ENCODE data around the gene SLC26A2. TPM values are rescaled to one million over a fixed set of nuclear protein-coding genes. Genes with fewer than 3 reads are reported as not detected.

The SLC26A2 gene
- total and polyA plus RNA-seq, 7 donors, result 6.4 to 88.8 (median 12.1) TPM

DNA sequence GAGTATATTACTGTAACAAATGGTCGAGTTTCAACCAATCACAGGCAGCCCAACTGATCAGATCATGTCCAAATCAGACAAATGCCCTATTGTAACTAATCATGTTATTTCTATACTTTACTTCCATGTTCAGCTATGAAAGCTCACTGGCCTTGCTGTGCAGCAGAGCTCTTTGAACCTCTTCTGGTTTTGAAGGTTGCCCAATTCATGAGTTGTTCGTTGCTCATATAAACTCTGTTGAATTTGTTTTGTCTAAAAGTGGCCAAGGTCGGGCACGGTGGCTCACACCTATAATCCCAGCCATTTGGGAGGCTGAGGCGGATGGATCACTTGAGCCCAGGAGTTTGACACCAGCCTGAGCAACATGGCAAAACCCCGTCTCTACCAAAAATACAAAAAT, 37.6 kb upstream of the SLC26A2 start:
- intact Hi-C loops (cut with DNase I), result no loop called here
- 80 to 88% methylated on average over 6 of the region's 6 CpGs for WGBS, 2 donors
- TF ChIP-seq POLR2A (IDR thresholded peaks at IDR 0.05) (no peak), POLR2AphosphoS5 (IDR thresholded peaks at IDR 0.05) (no peak), EP300 (IDR thresholded peaks at IDR 0.05) (no peak)
- TF ChIP-seq, protein P1, sequence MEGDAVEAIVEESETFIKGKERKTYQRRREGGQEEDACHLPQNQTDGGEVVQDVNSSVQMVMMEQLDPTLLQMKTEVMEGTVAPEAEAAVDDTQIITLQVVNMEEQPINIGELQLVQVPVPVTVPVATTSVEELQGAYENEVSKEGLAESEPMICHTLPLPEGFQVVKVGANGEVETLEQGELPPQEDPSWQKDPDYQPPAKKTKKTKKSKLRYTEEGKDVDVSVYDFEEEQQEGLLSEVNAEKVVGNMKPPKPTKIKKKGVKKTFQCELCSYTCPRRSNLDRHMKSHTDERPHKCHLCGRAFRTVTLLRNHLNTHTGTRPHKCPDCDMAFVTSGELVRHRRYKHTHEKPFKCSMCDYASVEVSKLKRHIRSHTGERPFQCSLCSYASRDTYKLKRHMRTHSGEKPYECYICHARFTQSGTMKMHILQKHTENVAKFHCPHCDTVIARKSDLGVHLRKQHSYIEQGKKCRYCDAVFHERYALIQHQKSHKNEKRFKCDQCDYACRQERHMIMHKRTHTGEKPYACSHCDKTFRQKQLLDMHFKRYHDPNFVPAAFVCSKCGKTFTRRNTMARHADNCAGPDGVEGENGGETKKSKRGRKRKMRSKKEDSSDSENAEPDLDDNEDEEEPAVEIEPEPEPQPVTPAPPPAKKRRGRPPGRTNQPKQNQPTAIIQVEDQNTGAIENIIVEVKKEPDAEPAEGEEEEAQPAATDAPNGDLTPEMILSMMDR (IDR thresholded peaks at IDR 0.05), result no peak

GRCh38 chr5:149924486-149924885, 36.1 kb upstream of the SLC26A2 start:
- H3K27ac ChIP-seq, result no peak overlapping the region
- no peak overlapping the region for H3K4me3 ChIP-seq
- H3K4me1 ChIP-seq, result no peaks in the 10 kb centered on the region
- H3K9me3 ChIP-seq, result no peaks in the 10 kb centered on the region
- no peak for TF ChIP-seq EP300 (IDR thresholded peaks at IDR 0.05)
- H3K27me3 ChIP-seq, result no peaks in the 10 kb centered on the region
- DNase-seq, result no peak
- WGBS, 2 donors, result 82 to 84% methylated on average over 5 of the region's 5 CpGs
- no peaks in the 10 kb centered on the region for H3K36me3 ChIP-seq
- intact Hi-C loops (cut with DNase I), result no loop called here

More for the DNA sequence above, 37.6 kb upstream of the SLC26A2 start:
- no peak overlapping the region for H3K4me3 ChIP-seq
- H3K36me3 ChIP-seq, result no peaks in the 10 kb centered on the region
- no peaks in the 10 kb centered on the region for H3K4me1 ChIP-seq
- no peaks in the 10 kb centered on the region for H3K27me3 ChIP-seq
- no peak overlapping the region for H3K27ac ChIP-seq
- no peaks in the 10 kb centered on the region for H3K9me3 ChIP-seq
- no peak for DNase-seq

GRCh38 chr5:149930043-149930748, 30.4 kb upstream of the SLC26A2 start:
- WGBS, 2 donors, result 51 to 76% methylated on average over 6 of the region's 6 CpGs
- Histone ChIP-seq H3K4me1 (no peaks in the 10 kb centered on the region), H3K36me3 (no peaks in the 10 kb centered on the region), H3K27ac (no peak overlapping the region), H3K4me3 (no peak overlapping the region), H3K9me3 (no peaks in the 10 kb centered on the region), H3K27me3 (peaks cover 0 to 12% (median 0%) of the 10 kb centered on the region in 3 donors)
- intact Hi-C loops (cut with DNase I), result no loop called here
- TF ChIP-seq, protein P1 (IDR thresholded peaks at IDR 0.05), result no peak
- TF ChIP-seq EP300 (IDR thresholded peaks at IDR 0.05) (no peak), POLR2A (IDR thresholded peaks at IDR 0.05) (no peak), POLR2AphosphoS5 (IDR thresholded peaks at IDR 0.05) (no peak)
- DNase-seq, result no peak

DNA sequence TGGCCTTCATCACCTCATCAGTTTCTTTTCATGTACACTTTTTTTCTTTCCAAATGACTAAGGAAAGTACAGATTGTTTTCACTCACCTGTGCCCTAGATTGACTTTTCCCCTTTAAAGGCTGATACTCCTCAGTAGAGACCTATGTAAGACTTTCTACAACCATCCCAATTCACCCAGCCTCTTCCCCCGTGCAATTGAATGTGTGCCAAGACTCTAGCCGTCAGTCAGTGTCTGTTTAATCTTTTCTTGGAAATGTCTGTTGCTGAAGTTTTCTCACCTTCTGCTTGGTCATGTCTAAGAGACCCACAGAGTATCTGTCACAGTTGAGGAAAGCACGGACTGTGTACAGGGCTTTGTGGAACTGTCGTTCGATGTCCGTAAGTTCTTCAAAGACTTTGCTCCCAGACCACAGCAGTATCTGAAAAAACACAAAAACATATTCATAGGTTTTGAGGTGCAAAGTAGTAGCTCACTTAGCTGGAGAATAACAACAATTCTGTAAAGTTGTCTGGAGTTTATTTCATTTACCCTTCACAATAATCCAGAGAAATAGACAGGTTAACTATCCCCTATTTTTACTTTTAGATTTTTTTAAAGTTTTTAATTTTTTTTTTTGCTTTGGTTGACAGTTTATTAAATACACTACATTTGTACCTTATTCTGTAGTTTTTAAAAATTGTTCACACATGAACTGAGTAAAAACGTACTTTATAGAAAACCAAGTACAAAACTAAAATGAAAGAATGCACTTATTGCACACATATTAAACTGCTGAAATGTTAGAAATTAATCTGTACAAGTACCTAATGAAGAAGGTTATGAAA, 29.6 kb upstream of the SLC26A2 start:
- H3K4me1 ChIP-seq, result no peaks in the 10 kb centered on the region
- 70 to 73% methylated on average over 7 of the region's 7 CpGs for WGBS, 2 donors
- H3K36me3 ChIP-seq, result no peaks in the 10 kb centered on the region
- H3K27ac ChIP-seq, result no peak overlapping the region
- no peaks in the 10 kb centered on the region for H3K9me3 ChIP-seq
- peaks cover 0 to 12% (median 0%) of the 10 kb centered on the region in 3 donors for H3K27me3 ChIP-seq
- intact Hi-C loops (cut with DNase I), result no loop called here
- H3K4me3 ChIP-seq, result no peak overlapping the region
- no peak for DNase-seq
- no peak for TF ChIP-seq POLR2AphosphoS5 (IDR thresholded peaks at IDR 0.05)
- TF ChIP-seq, protein P1 (IDR thresholded peaks at IDR 0.05), result no peak

DNA sequence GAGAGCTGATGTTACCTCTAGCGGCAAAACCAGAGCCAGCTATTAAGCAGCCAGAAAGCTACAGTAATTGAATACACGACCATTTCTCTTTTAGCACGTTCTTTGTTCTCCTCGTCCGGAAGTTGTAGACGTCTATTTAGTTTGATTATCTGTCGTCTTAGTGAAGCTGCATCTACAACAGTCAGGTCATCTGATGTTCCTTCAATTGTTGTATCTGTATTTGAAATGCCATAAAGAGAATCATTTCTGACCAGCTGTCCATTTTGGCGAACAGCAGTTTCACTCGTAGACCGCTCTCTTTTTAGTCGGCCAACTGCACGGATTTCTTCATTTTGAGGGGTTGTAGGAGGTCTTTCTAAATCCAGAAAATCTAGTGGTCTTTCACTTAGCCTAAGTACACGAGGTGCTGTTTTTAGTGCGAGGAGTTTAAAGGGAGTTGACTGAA, 28.5 kb upstream of the SLC26A2 start:
- intact Hi-C loops (cut with DNase I), result no loop called here
- Histone ChIP-seq H3K4me3 (no peak overlapping the region), H3K27me3 (peaks cover 0 to 12% (median 0%) of the 10 kb centered on the region in 3 donors), H3K27ac (no peak overlapping the region), H3K4me1 (no peaks in the 10 kb centered on the region), H3K9me3 (no peaks in the 10 kb centered on the region), H3K36me3 (no peaks in the 10 kb centered on the region)
- 85 to 86% methylated on average over 14 of the region's 14 CpGs for WGBS, 2 donors
- no peak for DNase-seq
- TF ChIP-seq POLR2AphosphoS5 (IDR thresholded peaks at IDR 0.05) (no peak), POLR2A (IDR thresholded peaks at IDR 0.05) (no peak), EP300 (IDR thresholded peaks at IDR 0.05) (no peak)
- TF ChIP-seq, protein P1 (IDR thresholded peaks at IDR 0.05), result no peak

Measured in sigmoid colon (tissue), 7 donors.